BJ (cell line): ENCODE data around the gene TST. TPM values are rescaled to one million over a fixed set of nuclear protein-coding genes. Genes with fewer than 3 reads are reported as not detected.

Source experiments
- CTCF ChIA-PET: fragments of 350-600 bp; formaldehyde crosslinking; extraction: SDS; loops from one replicate; lab custom pipeline; 2021; ENCODE audit warnings: antibody characterized with exemption, inconsistent platforms; lab: Yijun Ruan, JAX
- POLR2A ChIA-PET: fragments of 300-600 bp; sonication (Branson Sonifier 250); formaldehyde crosslinking; extraction: SDS; loops from one replicate; lab custom pipeline; 2021; ENCODE audit warnings: antibody characterized with exemption; lab: Charles Lee
- DNase-seq: peaks from one replicate; pipeline ENCODE4 v3.0.0-alpha.2; 2011; ENCODE audit warnings: low read depth
- H3K27me3 ChIP-seq: 2 replicates; pipeline ENCODE4 v1.6.0; 2011; ENCODE audit warnings: low read length; ENCODE audit not compliant: control insufficient read depth, insufficient read depth
- H3K36me3 ChIP-seq: 2 replicates; pipeline ENCODE4 v1.5.1; 2011; ENCODE audit warnings: low read length; ENCODE audit not compliant: control insufficient read depth, insufficient read depth
- H3K4me3 ChIP-seq: 2 replicates; pipeline ENCODE4 v1.5.1; 2011; ENCODE audit warnings: low read depth, mild to moderate bottlenecking, control low read depth, low read length
- CTCF ChIP-seq: IDR thresholded peaks from 2 replicates; pipeline ENCODE4 v1.5.1; 2011; ENCODE audit warnings: low read depth, mild to moderate bottlenecking, control low read depth, inconsistent platforms, low read length, moderate library complexity; ENCODE audit not compliant: insufficient read depth
- polyA plus RNA-seq: library from polyadenylated mRNA; depleted of rRNA; stranded (reverse); fragments of >200 nt; gene quantifications from 2 replicates; pipeline ENCODE4 v1.2.3, GENCODE V29; 2011

Gene TST
- polyA plus RNA-seq, 1 experiment = 45.7 TPM

DNA sequence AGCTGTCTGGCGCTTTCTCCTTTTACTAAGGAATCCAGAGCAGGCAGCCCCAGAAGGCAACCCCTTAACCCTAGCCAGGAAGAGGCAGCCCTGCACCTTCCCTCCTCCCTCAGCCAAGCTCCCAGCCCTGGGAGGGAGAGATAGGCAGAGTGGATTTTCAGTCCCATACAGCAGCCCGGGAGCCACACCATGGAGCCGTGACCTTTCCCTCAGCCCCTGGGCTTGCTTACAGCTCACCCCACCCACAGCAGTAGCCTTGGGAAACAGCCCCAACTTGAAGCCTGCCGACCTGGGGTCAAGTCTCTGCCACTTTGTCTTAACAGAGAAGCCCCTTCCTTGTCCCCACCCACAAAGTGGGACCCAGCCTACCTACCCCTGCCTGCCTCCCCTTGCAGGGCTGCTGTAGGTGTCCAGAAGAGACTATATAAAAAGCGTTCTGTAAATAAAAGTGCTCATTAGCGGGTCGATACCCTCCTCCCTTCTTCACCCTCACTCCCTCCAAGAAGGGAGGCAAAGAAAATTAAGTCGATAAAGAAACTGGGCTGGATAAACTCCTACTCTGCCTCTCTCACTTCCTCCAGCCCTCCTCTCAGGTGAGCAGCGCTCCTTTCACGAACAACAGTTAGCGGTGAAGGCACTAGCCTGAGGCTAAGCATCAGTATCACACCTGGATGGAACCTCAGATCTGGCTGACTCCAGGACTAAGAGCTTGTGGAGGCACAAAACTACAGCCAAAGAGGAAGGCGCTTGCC is 4.2 kb downstream of the TST start:
- ChIA-PET CTCF (no interaction called here), POLR2A (no interaction called here)
- no peak for TF ChIP-seq CTCF
- Histone ChIP-seq H3K27me3 (no peaks in the 10 kb centered on the region), H3K4me3 (no peak overlapping the region), H3K36me3 (peaks cover 5% of the 10 kb centered on the region)
- no peak for DNase-seq

DNA sequence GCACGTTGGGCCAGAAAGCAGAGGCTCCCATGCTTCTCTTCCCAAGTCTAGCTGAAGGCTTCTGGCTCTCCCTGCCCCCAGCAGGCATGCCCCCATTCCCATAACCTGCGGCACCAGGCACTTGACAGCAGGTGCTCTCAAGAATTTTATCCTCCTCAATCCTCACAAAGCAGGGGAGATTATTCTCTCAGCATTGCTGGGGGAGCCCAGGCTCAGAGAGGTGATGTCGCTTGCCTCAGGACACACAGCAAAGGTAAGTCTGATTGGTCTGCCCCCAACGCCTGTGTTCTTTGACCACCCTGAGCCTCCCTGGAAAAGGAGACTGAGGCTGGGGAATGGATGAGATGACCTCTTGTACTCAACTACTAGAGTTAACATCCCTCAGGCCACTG is 4.8 kb downstream of the TST start:
- H3K36me3 ChIP-seq = peaks cover 5% of the 10 kb centered on the region
- CTCF ChIA-PET = interaction anchor here (2.4 kb wide), 1 partner anchor 7 kb away, joined by 9 read pairs; no protein-coding TSS in a partner anchor
- POLR2A ChIA-PET = no interaction called here
- H3K4me3 ChIP-seq = no peak overlapping the region
- no peaks in the 10 kb centered on the region for H3K27me3 ChIP-seq
- TF ChIP-seq CTCF = no peak
- no peak for DNase-seq

GRCh38 chr22:37012956-37013355 is 6.3 kb downstream of the TST start:
- ChIA-PET CTCF (interaction anchor here (1.5 to 2.4 kb wide), 2 partner anchors 9 to 32 kb away, joined by 3 to 9 read pairs; no protein-coding TSS in a partner anchor), POLR2A (no interaction called here)

DNA sequence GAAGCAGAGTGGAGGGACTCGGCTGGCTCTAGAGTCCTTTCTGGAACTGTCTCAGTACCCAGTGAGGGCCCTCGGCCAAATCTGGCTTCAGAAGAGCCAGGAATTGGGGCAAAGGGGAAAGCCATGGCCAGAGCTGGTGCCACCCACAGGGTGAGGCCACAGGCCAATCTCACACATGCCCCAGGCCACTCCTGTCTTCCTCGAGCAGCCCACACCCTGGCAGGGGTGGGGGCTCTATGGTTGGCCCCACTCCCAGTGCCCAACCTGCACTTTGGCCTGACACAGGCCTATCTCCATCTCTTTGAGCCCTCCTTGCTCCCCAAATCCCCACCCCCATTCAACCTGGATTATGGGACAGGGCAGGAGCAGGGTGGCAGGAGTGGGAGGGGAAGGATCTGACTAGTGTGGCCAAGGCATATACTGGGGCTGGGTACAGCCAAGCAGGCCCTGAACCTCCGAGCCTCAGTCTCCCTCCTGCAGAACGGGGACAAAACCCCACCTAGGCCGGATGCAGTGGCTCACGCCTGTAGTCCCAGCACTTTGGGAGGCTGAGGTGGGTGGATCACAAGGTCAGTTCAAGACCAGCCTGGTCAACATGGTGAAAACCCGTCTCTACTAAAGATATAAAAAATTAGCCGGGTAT is 6.9 kb downstream of the TST start:
- Histone ChIP-seq H3K4me3 (no peak overlapping the region), H3K36me3 (peaks cover 3% of the 10 kb centered on the region), H3K27me3 (peaks cover 6% of the 10 kb centered on the region; the same call in 1 of the 2 replicates)
- ChIA-PET POLR2A (no interaction called here), CTCF (interaction anchor here (1.5 to 2.4 kb wide), 2 partner anchors 10 to 33 kb away, joined by 3 to 9 read pairs; no protein-coding TSS in a partner anchor)
- no peak for TF ChIP-seq CTCF
- DNase-seq = no peak

More at GRCh38 chr22:37012956-37013355, 6.3 kb downstream of the TST start:
- DNase-seq = no peak
- H3K27me3 ChIP-seq = peaks cover 2% of the 10 kb centered on the region; the same call in 1 of the 2 replicates
- TF ChIP-seq CTCF = no peak
- no peak overlapping the region for H3K4me3 ChIP-seq
- peaks cover 5% of the 10 kb centered on the region for H3K36me3 ChIP-seq

DNA sequence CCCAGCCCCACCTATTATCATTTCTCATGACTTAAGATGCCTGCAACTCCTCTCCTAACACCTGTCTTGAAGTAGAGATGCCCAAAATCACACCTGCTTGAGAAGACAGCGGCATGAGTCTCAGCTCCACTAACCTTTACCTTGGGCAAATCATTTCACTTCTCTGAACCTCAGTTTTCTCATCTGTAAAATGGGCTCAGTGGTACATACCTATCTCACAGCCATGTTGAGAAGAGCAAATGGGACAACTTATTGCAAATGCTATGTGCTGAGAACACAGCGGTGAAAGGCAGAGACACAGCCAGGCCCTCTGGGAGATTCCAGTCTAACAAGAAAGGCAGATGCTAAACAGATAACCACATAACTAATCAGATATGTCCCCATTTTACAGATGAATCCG is 7.8 kb downstream of the TST start:
- no peak for DNase-seq
- CTCF ChIA-PET = interaction anchor here (1.3 kb wide), 1 partner anchor 35 kb away, joined by 6 read pairs; no protein-coding TSS in a partner anchor
- TF ChIP-seq CTCF = no peak
- peaks cover 3% of the 10 kb centered on the region for H3K36me3 ChIP-seq
- H3K4me3 ChIP-seq = no peak overlapping the region
- peaks cover 13% of the 10 kb centered on the region for H3K27me3 ChIP-seq
- POLR2A ChIA-PET = no interaction called here
